Neural cell (in vitro differentiated cells): Measurements from ENCODE around the gene ZDHHC17. TPM values are rescaled to one million over a fixed set of nuclear protein-coding genes. Genes with fewer than 3 reads are reported as not detected.

Source experiments
- H2AFZ ChIP-seq: fragments of 200-600, 300-800 bp; sonication (generic), shearing (Covaris generic); 2 replicates; pipeline ENCODE4 v1.6.0; 2014; ENCODE audit warnings: low read depth, mild to moderate bottlenecking, antibody characterized with exemption, low read length, moderate library complexity
- H3F3A ChIP-seq: fragments of 200-600 bp; shearing (Covaris generic); 2 replicates; pipeline ENCODE4 v1.6.1; 2016; ENCODE audit warnings: mild to moderate bottlenecking, moderate library complexity, mixed read lengths, antibody characterized with exemption, low read length; ENCODE audit not compliant: insufficient read depth, poor library complexity, severe bottlenecking
- H3K27ac ChIP-seq: fragments of 200-600, 300-800 bp; sonication (generic), shearing (Covaris generic); 2 replicates; pipeline ENCODE4 v1.5.1; 2014; ENCODE audit warnings: mild to moderate bottlenecking, low read length, moderate library complexity
- H3K27me3 ChIP-seq: fragments of 300-800, 200-600 bp; sonication (generic), shearing (Covaris generic); 2 replicates; pipeline ENCODE4 v1.6.0; 2014; ENCODE audit warnings: mild to moderate bottlenecking, low read depth, low read length, moderate library complexity; ENCODE audit not compliant: insufficient read depth
- H3K36me3 ChIP-seq: fragments of 300-800, 200-600 bp; sonication (generic), shearing (Covaris generic); 2 replicates; pipeline ENCODE4 v1.5.1; 2014; ENCODE audit warnings: mild to moderate bottlenecking, antibody characterized with exemption, low read length, moderate library complexity; ENCODE audit not compliant: insufficient read depth
- H3K4me2 ChIP-seq: fragments of 300-800, 200-600 bp; sonication (generic), shearing (Covaris generic); 2 replicates; pipeline ENCODE4 v1.6.0; 2014; ENCODE audit warnings: mild to moderate bottlenecking, low read length
- H3K4me3 ChIP-seq: fragments of 300-800, 200-600 bp; sonication (generic), shearing (Covaris generic); 2 replicates; pipeline ENCODE4 v1.5.1; 2014; ENCODE audit warnings: mild to moderate bottlenecking, low read length, moderate library complexity
- H3K79me2 ChIP-seq: fragments of 200-600 bp; shearing (Covaris generic); replicated peaks from 2 replicates; pipeline ENCODE4 v1.6.0; 2014; ENCODE audit warnings: mild to moderate bottlenecking, low read length, moderate library complexity; ENCODE audit not compliant: insufficient read depth
- H3K9ac ChIP-seq: fragments of 300-800, 200-600 bp; sonication (generic), shearing (Covaris generic); 2 replicates; pipeline ENCODE4 v1.6.1; 2016; ENCODE audit warnings: mild to moderate bottlenecking, low read length, mixed read lengths
- H3K9me2 ChIP-seq: fragments of 200-600 bp; shearing (Covaris generic); 2 replicates; pipeline ENCODE4 v1.6.1; 2016; ENCODE audit warnings: mild to moderate bottlenecking, low read length, mixed read lengths; ENCODE audit not compliant: insufficient read depth
- H3K9me3 ChIP-seq: fragments of 200-600, 300-800 bp; sonication (generic), shearing (Covaris generic); 2 replicates; pipeline ENCODE4 v1.6.1; 2016; ENCODE audit warnings: mild to moderate bottlenecking, mixed run types, low read length, moderate library complexity, mixed read lengths
- H4K20me1 ChIP-seq: fragments of 200-600 bp; shearing (Covaris generic); 2 replicates; pipeline ENCODE4 v1.6.1; 2016; ENCODE audit warnings: mild to moderate bottlenecking, mixed run types; ENCODE audit not compliant: insufficient read depth
- EP300 ChIP-seq: fragments of 450-650 bp; conservative IDR thresholded peaks from 2 replicates; pipeline ENCODE4 v1.6.1; 2014; ENCODE audit warnings: antibody characterized with exemption, mild to moderate bottlenecking, moderate library complexity; ENCODE audit not compliant: poor library complexity, severe bottlenecking
- EZH2 ChIP-seq: fragments of 200-600, 300-800 bp; shearing (Covaris generic), sonication (generic); IDR thresholded peaks from 2 replicates; pipeline ENCODE4 v1.6.1; 2014; ENCODE audit warnings: antibody characterized with exemption, low read length, borderline replicate concordance, mild to moderate bottlenecking; ENCODE audit not compliant: insufficient read depth, poor library complexity, severe bottlenecking
- MXI1 ChIP-seq: fragments of 450-650 bp; conservative IDR thresholded peaks from 2 replicates; pipeline ENCODE4 v1.6.1; 2014; ENCODE audit warnings: antibody characterized with exemption, mild to moderate bottlenecking; ENCODE audit not compliant: poor library complexity, severe bottlenecking
- POLR2AphosphoS5 ChIP-seq: IDR thresholded peaks from 2 replicates; pipeline ENCODE4 v1.6.1; 2012
- RAD21 ChIP-seq: fragments of 450-650 bp; conservative IDR thresholded peaks from 2 replicates; pipeline ENCODE4 v1.6.1; 2014; ENCODE audit warnings: antibody characterized with exemption, mild to moderate bottlenecking, moderate library complexity
- SMC3 ChIP-seq: fragments of 450-650 bp; conservative IDR thresholded peaks from 2 replicates; pipeline ENCODE4 v1.6.1; 2014; ENCODE audit warnings: antibody characterized with exemption, mild to moderate bottlenecking, moderate library complexity; ENCODE audit not compliant: poor library complexity
- TAF1 ChIP-seq: IDR thresholded peaks from 2 replicates; pipeline ENCODE4 v1.6.1; 2012; ENCODE audit warnings: low read depth
- polyA plus RNA-seq: library from polyadenylated mRNA; depleted of rRNA; stranded (reverse); fragments of >200 nt; gene quantifications from 2 replicates; pipeline ENCODE4 v1.2.3, GENCODE V29; 2014
- TF ChIP-seq, protein P1 (sequence below): fragments of 450-650 bp; IDR thresholded peaks from 2 replicates; pipeline ENCODE4 v1.5.1; 2014; ENCODE audit warnings: antibody characterized with exemption, mild to moderate bottlenecking, moderate library complexity; ENCODE audit not compliant: poor library complexity, severe bottlenecking
- TF ChIP-seq, protein P2 (sequence below): IDR thresholded peaks from 2 replicates; pipeline ENCODE4 v1.6.1; 2012; ENCODE audit warnings: borderline replicate concordance

The ZDHHC17 gene
- polyA plus RNA-seq, 1 donor from 2014 or later: 217 TPM

DNA sequence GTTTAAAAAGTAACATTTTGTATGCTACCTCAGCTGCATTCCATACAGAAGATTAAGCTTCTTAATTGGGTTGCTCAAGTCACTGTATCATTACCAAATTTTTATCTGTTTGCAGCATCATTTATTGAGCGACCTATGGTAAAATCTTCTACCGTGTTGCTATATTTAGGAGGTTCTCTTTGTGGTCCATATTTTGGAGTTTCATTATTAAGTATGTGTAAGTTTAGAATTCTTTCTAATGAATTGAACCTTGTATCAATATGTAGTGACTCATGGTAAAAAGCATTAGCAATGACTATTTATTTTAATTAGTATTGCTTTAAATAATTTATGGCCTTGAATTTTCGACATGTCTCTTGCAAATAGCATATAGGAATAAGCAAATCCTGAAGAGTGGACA is 72.7 kb downstream of the ZDHHC17 start:
- no peaks in the 10 kb centered on the region for H4K20me1 ChIP-seq
- H3K27ac ChIP-seq: no peak overlapping the region
- H3K9me2 ChIP-seq: no peaks in the 10 kb centered on the region
- no peak overlapping the region for H3K4me3 ChIP-seq
- H3K27me3 ChIP-seq: no peaks in the 10 kb centered on the region
- H3K79me2 ChIP-seq: no peaks in the 10 kb centered on the region
- H2AFZ ChIP-seq: no peak overlapping the region
- H3F3A ChIP-seq: no peaks in the 10 kb centered on the region
- peaks cover 7% of the 10 kb centered on the region for H3K36me3 ChIP-seq
- no peak overlapping the region for H3K9ac ChIP-seq
- TF ChIP-seq EP300 (no peak), SMC3 (no peak), TAF1 (no peak), RAD21 (no peak), POLR2AphosphoS5 (no peak), EZH2 (no peak), MXI1 (no peak)
- TF ChIP-seq, protein P1, sequence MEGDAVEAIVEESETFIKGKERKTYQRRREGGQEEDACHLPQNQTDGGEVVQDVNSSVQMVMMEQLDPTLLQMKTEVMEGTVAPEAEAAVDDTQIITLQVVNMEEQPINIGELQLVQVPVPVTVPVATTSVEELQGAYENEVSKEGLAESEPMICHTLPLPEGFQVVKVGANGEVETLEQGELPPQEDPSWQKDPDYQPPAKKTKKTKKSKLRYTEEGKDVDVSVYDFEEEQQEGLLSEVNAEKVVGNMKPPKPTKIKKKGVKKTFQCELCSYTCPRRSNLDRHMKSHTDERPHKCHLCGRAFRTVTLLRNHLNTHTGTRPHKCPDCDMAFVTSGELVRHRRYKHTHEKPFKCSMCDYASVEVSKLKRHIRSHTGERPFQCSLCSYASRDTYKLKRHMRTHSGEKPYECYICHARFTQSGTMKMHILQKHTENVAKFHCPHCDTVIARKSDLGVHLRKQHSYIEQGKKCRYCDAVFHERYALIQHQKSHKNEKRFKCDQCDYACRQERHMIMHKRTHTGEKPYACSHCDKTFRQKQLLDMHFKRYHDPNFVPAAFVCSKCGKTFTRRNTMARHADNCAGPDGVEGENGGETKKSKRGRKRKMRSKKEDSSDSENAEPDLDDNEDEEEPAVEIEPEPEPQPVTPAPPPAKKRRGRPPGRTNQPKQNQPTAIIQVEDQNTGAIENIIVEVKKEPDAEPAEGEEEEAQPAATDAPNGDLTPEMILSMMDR: no peak
- TF ChIP-seq, protein P2, sequence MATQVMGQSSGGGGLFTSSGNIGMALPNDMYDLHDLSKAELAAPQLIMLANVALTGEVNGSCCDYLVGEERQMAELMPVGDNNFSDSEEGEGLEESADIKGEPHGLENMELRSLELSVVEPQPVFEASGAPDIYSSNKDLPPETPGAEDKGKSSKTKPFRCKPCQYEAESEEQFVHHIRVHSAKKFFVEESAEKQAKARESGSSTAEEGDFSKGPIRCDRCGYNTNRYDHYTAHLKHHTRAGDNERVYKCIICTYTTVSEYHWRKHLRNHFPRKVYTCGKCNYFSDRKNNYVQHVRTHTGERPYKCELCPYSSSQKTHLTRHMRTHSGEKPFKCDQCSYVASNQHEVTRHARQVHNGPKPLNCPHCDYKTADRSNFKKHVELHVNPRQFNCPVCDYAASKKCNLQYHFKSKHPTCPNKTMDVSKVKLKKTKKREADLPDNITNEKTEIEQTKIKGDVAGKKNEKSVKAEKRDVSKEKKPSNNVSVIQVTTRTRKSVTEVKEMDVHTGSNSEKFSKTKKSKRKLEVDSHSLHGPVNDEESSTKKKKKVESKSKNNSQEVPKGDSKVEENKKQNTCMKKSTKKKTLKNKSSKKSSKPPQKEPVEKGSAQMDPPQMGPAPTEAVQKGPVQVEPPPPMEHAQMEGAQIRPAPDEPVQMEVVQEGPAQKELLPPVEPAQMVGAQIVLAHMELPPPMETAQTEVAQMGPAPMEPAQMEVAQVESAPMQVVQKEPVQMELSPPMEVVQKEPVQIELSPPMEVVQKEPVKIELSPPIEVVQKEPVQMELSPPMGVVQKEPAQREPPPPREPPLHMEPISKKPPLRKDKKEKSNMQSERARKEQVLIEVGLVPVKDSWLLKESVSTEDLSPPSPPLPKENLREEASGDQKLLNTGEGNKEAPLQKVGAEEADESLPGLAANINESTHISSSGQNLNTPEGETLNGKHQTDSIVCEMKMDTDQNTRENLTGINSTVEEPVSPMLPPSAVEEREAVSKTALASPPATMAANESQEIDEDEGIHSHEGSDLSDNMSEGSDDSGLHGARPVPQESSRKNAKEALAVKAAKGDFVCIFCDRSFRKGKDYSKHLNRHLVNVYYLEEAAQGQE: no peak
- H3K4me2 ChIP-seq: no peak overlapping the region
- H3K9me3 ChIP-seq: peaks cover 5% of the 10 kb centered on the region

DNA sequence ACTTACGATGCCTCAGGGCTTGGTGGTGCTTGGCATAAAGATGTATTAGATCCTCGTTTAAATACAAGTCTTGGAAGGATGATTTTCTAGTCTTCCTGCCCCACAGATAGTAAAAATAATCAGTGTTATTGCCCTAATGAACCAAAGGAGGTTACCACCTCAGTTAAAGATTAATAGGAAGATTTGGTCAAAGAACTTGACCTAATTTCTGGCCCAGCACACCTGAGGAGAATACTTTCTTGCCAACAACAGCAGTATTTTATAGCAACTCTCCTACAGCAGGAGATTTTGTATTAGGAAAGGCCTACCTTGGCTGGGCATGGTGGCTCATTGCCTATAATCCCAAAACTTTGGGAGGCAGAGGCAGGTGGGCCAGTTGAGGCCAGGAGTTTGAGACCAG is 83.3 kb downstream of the ZDHHC17 start:
- no peaks in the 10 kb centered on the region for H3K9me3 ChIP-seq
- H3K27ac ChIP-seq: no peak overlapping the region
- H3K36me3 ChIP-seq: peaks cover 5% of the 10 kb centered on the region
- H3K4me3 ChIP-seq: no peak overlapping the region
- no peak overlapping the region for H2AFZ ChIP-seq
- H3K79me2 ChIP-seq: no peaks in the 10 kb centered on the region
- no peak overlapping the region for H3K4me2 ChIP-seq
- no peaks in the 10 kb centered on the region for H3F3A ChIP-seq
- no peak for TF ChIP-seq POLR2AphosphoS5
- TF ChIP-seq, protein P1: no peak
- no peak for TF ChIP-seq RAD21
- TF ChIP-seq EZH2: no peak
- TF ChIP-seq, protein P2: no peak
- TF ChIP-seq EP300: no peak
- no peak for TF ChIP-seq TAF1
- H3K9ac ChIP-seq: no peak overlapping the region
- H3K9me2 ChIP-seq: no peaks in the 10 kb centered on the region
- H4K20me1 ChIP-seq: no peaks in the 10 kb centered on the region
- H3K27me3 ChIP-seq: no peaks in the 10 kb centered on the region
